B cell (primary cell): Measurements from ENCODE around the gene TENM3. TPM values are rescaled to one million over a fixed set of nuclear protein-coding genes. Genes with fewer than 3 reads are reported as not detected.

Experiments used
- ATAC-seq: fragments of 200-7000 bp; cut with Tn5 transposase; one replicate; pipeline ENCODE4 v1.10.0; 2021; ENCODE audit warnings: low read depth, mild to moderate bottlenecking, moderate number of reproducible peaks, moderate library complexity
- CTCF ChIA-PET: fragments of 350-600 bp; sonication (Branson Sonifier 250); formaldehyde crosslinking; loops from one replicate; lab custom pipeline; 2021; ENCODE audit warnings: antibody characterized with exemption, inconsistent platforms; lab: Charles Lee
- POLR2A ChIA-PET: fragments of 350-600 bp; sonication (Branson Sonifier 250); formaldehyde crosslinking; loops from one replicate; lab custom pipeline; 2021; ENCODE audit warnings: antibody characterized with exemption; lab: Charles Lee
- DNase-seq: peaks from one replicate; pipeline ENCODE4 v3.0.0; 2013
- H2AFZ ChIP-seq: 2 replicates; pipeline ENCODE4 v1.6.1; 2012; ENCODE audit warnings: mild to moderate bottlenecking, low read depth, low read length; ENCODE audit not compliant: insufficient read depth, poor library complexity, severe bottlenecking
- H3K27ac ChIP-seq, 2 donors: 1 replicate in 1 of 2; 2 replicates in 1 of 2; pipeline ENCODE4 v1.5.1; 2012 to 2013; ENCODE audit warnings: low read length in 2 of 2, mild to moderate bottlenecking in 2 of 2, moderate library complexity in 1 of 2
- H3K27me3 ChIP-seq, 4 experiments: fragments of 200-600 bp in 1 of 4; sonication (generic) in 1 of 4; replicated peaks in 1 of 4; 1 replicate in 2 of 4; 2 replicates in 2 of 4; pipeline versions ENCODE4 v1.6.1 to v1.7.0; 2013 to 2016; ENCODE audit warnings: low read length in 3 of 4, mild to moderate bottlenecking in 2 of 4, mixed read lengths in 1 of 4, moderate library complexity in 1 of 4; ENCODE audit not compliant: insufficient read depth in 4 of 4, control insufficient read depth in 3 of 4; ENCODE audit errors: control extremely low read depth in 1 of 4
- H3K36me3 ChIP-seq, 2 experiments: replicated peaks in 1 of 2; 1 replicate in 1 of 2; 2 replicates in 1 of 2; pipeline versions ENCODE4 v1.6.1 to v1.7.1; 2013; ENCODE audit warnings: low read length in 1 of 2; ENCODE audit not compliant: insufficient read depth in 2 of 2, control insufficient read depth in 1 of 2; ENCODE audit errors: control extremely low read depth in 1 of 2, extremely low read depth in 1 of 2
- H3K4me1 ChIP-seq, 2 donors: fragments of 200-600 bp in 1 of 2; sonication (generic) in 1 of 2; 1 replicate in 1 of 2; 2 replicates in 1 of 2; pipeline versions ENCODE4 v1.5.1 to v1.6.1; 2013 to 2017; ENCODE audit warnings: low read length in 2 of 2; ENCODE audit not compliant: control insufficient read depth in 2 of 2, insufficient read depth in 2 of 2
- H3K4me2 ChIP-seq: replicated peaks from 2 replicates; pipeline ENCODE3; 2012; ENCODE audit warnings: mild to moderate bottlenecking, low read depth, low read length; ENCODE audit not compliant: poor library complexity, severe bottlenecking
- H3K4me3 ChIP-seq, 5 experiments: fragments of 200-600 bp in 1 of 5; sonication (generic) in 1 of 5; 1 replicate in 3 of 5; 2 replicates in 2 of 5; pipeline versions ENCODE4 v1.5.1 to v1.7.0; 2011 to 2016; ENCODE audit warnings: low read length in 4 of 5, mild to moderate bottlenecking in 4 of 5, low read depth in 2 of 5, control low read depth in 1 of 5, moderate library complexity in 1 of 5; ENCODE audit not compliant: insufficient read depth in 1 of 5; ENCODE audit errors: control extremely low read depth in 1 of 5, extremely low read depth in 1 of 5
- H3K79me2 ChIP-seq: fragments of 200-600 bp; sonication (generic); one replicate; pipeline ENCODE4 v1.6.0; 2016; ENCODE audit warnings: low read length; ENCODE audit not compliant: control insufficient read depth, insufficient read depth
- H3K9ac ChIP-seq: fragments of 200-600 bp; sonication (generic); 2 replicates; pipeline ENCODE4 v1.6.1; 2017; ENCODE audit warnings: mild to moderate bottlenecking, low read length, moderate library complexity
- H3K9me3 ChIP-seq, 3 donors: one replicate each; pipeline versions ENCODE4 v1.6.1 to v1.7.1; 2013; ENCODE audit warnings: low read length in 2 of 3; ENCODE audit not compliant: control insufficient read depth in 2 of 3, insufficient read depth in 1 of 3; ENCODE audit errors: control extremely low read depth in 1 of 3
- H4K20me1 ChIP-seq: 2 replicates; pipeline ENCODE4 v1.6.0; 2012; ENCODE audit warnings: mild to moderate bottlenecking, low read length; ENCODE audit not compliant: insufficient read depth, control insufficient read depth, poor library complexity, severe bottlenecking
- H3K27ac Mint-ChIP-seq: one replicate; pipeline ENCODE4 v1.8.0; 2021; ENCODE audit warnings: mixed read lengths
- H3K27me3 Mint-ChIP-seq: one replicate; pipeline ENCODE4 v1.8.0; 2021; ENCODE audit warnings: mixed read lengths
- H3K4me1 Mint-ChIP-seq: one replicate; pipeline ENCODE4 v1.8.0; 2021; ENCODE audit warnings: mixed read lengths
- H3K4me3 Mint-ChIP-seq: one replicate; pipeline ENCODE4 v1.8.0; 2021; ENCODE audit warnings: mixed read lengths
- H3K9me3 Mint-ChIP-seq: one replicate; pipeline ENCODE4 v1.8.0; 2022; ENCODE audit warnings: mixed read lengths; ENCODE audit not compliant: insufficient read depth
- EZH2 ChIP-seq: IDR thresholded peaks from 2 replicates; pipeline ENCODE4 v1.6.1; 2012; ENCODE audit warnings: borderline replicate concordance, low read depth, mild to moderate bottlenecking, moderate library complexity, low read length; ENCODE audit not compliant: insufficient read depth, poor library complexity, severe bottlenecking
- WGBS: methylation state at CpG from one replicate; pipeline ENCODE4 v1.1.5; 2013; ENCODE audit warnings: missing lambda C conversion rate; ENCODE audit not compliant: insufficient coverage; 5-methylcytosine and 5-hydroxymethylcytosine counted together
- intact Hi-C: fragments of 100-400 bp; cut with micrococcal nuclease; formaldehyde crosslinking; loops from one replicate; pipeline ENCODE4 v1.10.0; 2022
- polyA plus RNA-seq: library from polyadenylated mRNA; depleted of rRNA; stranded (reverse); fragments of >200 nt; gene quantifications from 2 replicates; pipeline ENCODE4 v1.2.3, GENCODE V29; 2012
- total RNA-seq, 2 donors: library from RNA; stranded (reverse); fragments of 120-200 nt in 1 of 2; gene quantifications; 1 replicate in 1 of 2; 2 replicates in 1 of 2; pipeline versions ENCODE4 v1.2.3 to v1.2.4, GENCODE V29; 2013 to 2022
- TF ChIP-seq, protein P1 (sequence below): fragments of 200-600 bp; IDR thresholded peaks from one replicate; pipeline ENCODE4 v1.8.0; 2022; ENCODE audit warnings: antibody characterized with exemption, mild to moderate bottlenecking

TENM3 gene
- total and polyA plus RNA-seq, 2 donors (not counting 1 experiment from before 2014, with no cell fraction given): not detected

DNA sequence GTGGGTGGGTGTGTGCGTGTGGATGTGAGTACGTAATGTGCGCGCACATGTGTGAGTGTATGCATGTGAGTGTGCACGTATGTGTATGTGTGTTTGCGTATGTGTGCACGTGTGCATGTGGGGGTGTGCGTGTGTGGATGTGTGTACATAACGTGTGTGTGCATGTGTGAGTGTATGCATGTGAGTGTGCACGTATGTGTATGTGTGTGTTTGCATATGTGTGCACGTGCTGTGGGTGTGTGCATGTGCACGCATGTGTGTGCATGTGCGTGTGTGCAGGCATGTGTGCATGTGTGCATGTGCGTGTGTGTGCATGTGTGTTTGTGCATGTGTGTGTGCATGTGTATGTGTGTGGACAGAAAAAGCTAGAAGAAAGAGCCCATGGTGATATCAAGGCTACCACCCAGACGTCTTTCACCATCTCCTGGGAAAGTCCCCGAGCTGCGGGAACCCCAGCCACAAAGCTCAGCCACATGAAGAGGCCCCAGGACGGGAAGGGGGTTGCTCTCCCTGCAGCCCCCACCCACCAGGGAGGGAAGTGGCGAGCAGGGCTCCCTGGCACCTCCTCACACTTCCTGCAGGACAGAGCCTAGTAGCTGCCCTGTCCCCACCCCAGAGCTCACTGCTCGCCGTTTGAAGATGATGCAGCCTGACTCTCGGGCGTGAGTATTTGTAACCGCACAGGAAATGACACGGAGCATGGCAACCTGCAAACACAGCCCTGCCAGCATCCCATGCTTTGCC, 565.6 kb downstream of the TENM3 start:
- H3K4me1 ChIP-seq: peaks cover 21 to 26% of the 10 kb centered on the region in 2 donors
- H4K20me1 ChIP-seq: no peaks in the 10 kb centered on the region
- Mint-ChIP-seq H3K4me1 (peaks cover 13% of the 10 kb centered on the region), H3K27me3 (peaks cover 19% of the 10 kb centered on the region), H3K9me3 (peaks cover 5% of the 10 kb centered on the region), H3K4me3 (peak overlapping the region; percentile 55), H3K27ac (peak overlapping the region; percentile 37)
- peaks cover 0 to 46% (median 5%) of the 10 kb centered on the region in 3 donors for H3K9me3 ChIP-seq
- no peak overlapping the region for H3K27ac ChIP-seq
- peaks cover 0 to 22% (median 2%) of the 10 kb centered on the region in 4 experiments for H3K27me3 ChIP-seq
- peak; percentile 21 for DNase-seq
- H3K36me3 ChIP-seq: no peaks in the 10 kb centered on the region
- H3K4me3 ChIP-seq: no peak overlapping the region
- H3K9ac ChIP-seq: no peak overlapping the region
- intact Hi-C loops: no loop called here
- H2AFZ ChIP-seq: peak overlapping the region; percentile 13
- no peaks in the 10 kb centered on the region for H3K79me2 ChIP-seq
- no peak for ATAC-seq
- peak overlapping the region; percentile 42 for H3K4me2 ChIP-seq
- ChIA-PET POLR2A (no interaction called here), CTCF (no interaction called here)
- no peak for TF ChIP-seq EZH2
- TF ChIP-seq, protein P1, sequence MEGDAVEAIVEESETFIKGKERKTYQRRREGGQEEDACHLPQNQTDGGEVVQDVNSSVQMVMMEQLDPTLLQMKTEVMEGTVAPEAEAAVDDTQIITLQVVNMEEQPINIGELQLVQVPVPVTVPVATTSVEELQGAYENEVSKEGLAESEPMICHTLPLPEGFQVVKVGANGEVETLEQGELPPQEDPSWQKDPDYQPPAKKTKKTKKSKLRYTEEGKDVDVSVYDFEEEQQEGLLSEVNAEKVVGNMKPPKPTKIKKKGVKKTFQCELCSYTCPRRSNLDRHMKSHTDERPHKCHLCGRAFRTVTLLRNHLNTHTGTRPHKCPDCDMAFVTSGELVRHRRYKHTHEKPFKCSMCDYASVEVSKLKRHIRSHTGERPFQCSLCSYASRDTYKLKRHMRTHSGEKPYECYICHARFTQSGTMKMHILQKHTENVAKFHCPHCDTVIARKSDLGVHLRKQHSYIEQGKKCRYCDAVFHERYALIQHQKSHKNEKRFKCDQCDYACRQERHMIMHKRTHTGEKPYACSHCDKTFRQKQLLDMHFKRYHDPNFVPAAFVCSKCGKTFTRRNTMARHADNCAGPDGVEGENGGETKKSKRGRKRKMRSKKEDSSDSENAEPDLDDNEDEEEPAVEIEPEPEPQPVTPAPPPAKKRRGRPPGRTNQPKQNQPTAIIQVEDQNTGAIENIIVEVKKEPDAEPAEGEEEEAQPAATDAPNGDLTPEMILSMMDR: no peak
- 65% methylated on average over 22 of the region's 25 CpGs for WGBS

DNA sequence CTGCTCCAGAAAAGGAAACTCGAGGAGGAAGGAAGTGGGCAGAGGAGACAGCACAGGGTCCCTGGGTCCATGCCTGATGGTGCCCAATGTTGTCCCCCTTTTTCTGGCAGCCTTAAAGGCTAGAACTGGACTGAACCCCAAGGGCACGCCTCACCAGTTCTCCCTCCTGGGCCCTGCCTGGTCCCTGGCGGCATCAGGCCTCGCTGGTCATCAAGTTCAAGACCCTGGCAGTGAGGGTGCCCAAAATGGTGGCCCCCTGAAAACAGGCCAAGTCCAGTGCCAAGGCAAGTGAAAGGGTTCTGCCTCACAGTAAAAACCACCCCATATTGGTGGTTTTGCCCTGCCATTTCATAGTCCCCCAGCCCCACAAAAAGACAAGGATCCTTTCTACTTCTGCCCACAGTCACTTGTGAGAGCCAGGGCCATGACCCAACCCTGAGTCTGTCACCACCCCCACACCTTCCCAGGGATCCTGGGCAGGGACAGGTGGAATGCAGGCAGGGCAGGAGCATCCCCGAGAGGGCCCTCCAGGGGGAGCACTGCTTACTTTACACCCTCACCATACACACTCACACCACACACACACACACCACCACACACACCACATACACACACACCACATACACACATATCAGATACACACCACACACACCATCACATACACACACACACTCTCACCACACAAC, 566.4 kb downstream of the TENM3 start:
- no peak overlapping the region for H3K27ac Mint-ChIP-seq
- ChIA-PET POLR2A (no interaction called here), CTCF (no interaction called here)
- peaks cover 13% of the 10 kb centered on the region for H3K4me1 Mint-ChIP-seq
- Histone ChIP-seq H2AFZ (peak overlapping the region; percentile 13), H3K4me3 (no peak overlapping the region), H4K20me1 (no peaks in the 10 kb centered on the region), H3K9ac (no peak overlapping the region), H3K4me2 (peak overlapping the region; percentile 42), H3K4me1 (peaks cover 21 to 26% of the 10 kb centered on the region in 2 donors), H3K79me2 (no peaks in the 10 kb centered on the region), H3K9me3 (peaks cover 0 to 46% (median 5%) of the 10 kb centered on the region in 3 donors), H3K27ac (no peak overlapping the region), H3K36me3 (no peaks in the 10 kb centered on the region), H3K27me3 (peaks cover 0 to 22% (median 2%) of the 10 kb centered on the region in 4 experiments)
- TF ChIP-seq, protein P1: no peak
- no peak for TF ChIP-seq EZH2
- ATAC-seq (no peak), DNase-seq (peak; percentile 8)
- peaks cover 5% of the 10 kb centered on the region for H3K9me3 Mint-ChIP-seq
- peaks cover 17% of the 10 kb centered on the region for H3K27me3 Mint-ChIP-seq
- intact Hi-C loops: no loop called here
- H3K4me3 Mint-ChIP-seq: no peak overlapping the region
- 50% methylated on average over 5 of the region's 5 CpGs for WGBS
